Smooth muscle cell (in vitro differentiated cells): ENCODE measurements around the gene ZNF184. TPM values are rescaled to one million over a fixed set of nuclear protein-coding genes. Genes with fewer than 3 reads are reported as not detected.
"Not testable (repeated sequence)": the region's sequence is repeated elsewhere in the genome, so short reads cannot be mapped to it uniquely, and the experiment has no call there.

ENCODE experiments used
- DNase-seq: peaks from one replicate; lab custom pipeline; 2025; ENCODE audit not compliant: unreplicated experiment; lab: John Stamatoyannopoulos, UW
- H2AFZ ChIP-seq: fragments of 200-600 bp; sonication (generic); 2 replicates; pipeline ENCODE4 v1.6.0; 2016; ENCODE audit warnings: antibody characterized with exemption, low read depth, mild to moderate bottlenecking
- H3F3A ChIP-seq: fragments of 200-600 bp; sonication (generic); 2 replicates; pipeline ENCODE4 v1.6.0; 2017; ENCODE audit warnings: antibody characterized with exemption, low read depth
- H3K27ac ChIP-seq: fragments of 200-600 bp; sonication (generic); 2 replicates; pipeline ENCODE4 v1.5.1; 2016; ENCODE audit warnings: low read depth, mild to moderate bottlenecking
- H3K27me3 ChIP-seq: fragments of 200-600 bp; sonication (generic); 2 replicates; pipeline ENCODE4 v1.6.1; 2016; ENCODE audit warnings: low read depth, mild to moderate bottlenecking
- H3K36me3 ChIP-seq: fragments of 200-600 bp; sonication (generic); 2 replicates; pipeline ENCODE4 v1.5.1; 2016; ENCODE audit warnings: low read depth
- H3K4me1 ChIP-seq: fragments of 200-600 bp; sonication (generic); 2 replicates; pipeline ENCODE4 v1.5.1; 2016; ENCODE audit warnings: low read depth
- H3K4me2 ChIP-seq: fragments of 200-600 bp; sonication (generic); 2 replicates; pipeline ENCODE4 v1.6.0; 2016; ENCODE audit warnings: mild to moderate bottlenecking
- H3K4me3 ChIP-seq: fragments of 200-600 bp; sonication (generic); 2 replicates; pipeline ENCODE4 v1.5.1; 2016; ENCODE audit warnings: mild to moderate bottlenecking
- H3K79me2 ChIP-seq: fragments of 200-600 bp; sonication (generic); 2 replicates; pipeline ENCODE4 v1.6.0; 2016; ENCODE audit warnings: low read depth, mild to moderate bottlenecking
- H3K9ac ChIP-seq: fragments of 200-600 bp; sonication (generic); 2 replicates; pipeline ENCODE4 v1.6.0; 2016; ENCODE audit warnings: low read depth
- H3K9me3 ChIP-seq: fragments of 200-600 bp; sonication (generic); replicated peaks from 2 replicates; pipeline ENCODE4 v1.5.1; 2016; ENCODE audit warnings: low read depth
- H4K20me1 ChIP-seq: fragments of 200-600 bp; sonication (generic); 2 replicates; pipeline ENCODE4 v1.6.0; 2016; ENCODE audit warnings: low read depth
- CTCF ChIP-seq: fragments of 200-600 bp; sonication (generic); IDR thresholded peaks from 2 replicates; pipeline ENCODE4 v1.5.1; 2017; ENCODE audit warnings: borderline replicate concordance, mild to moderate bottlenecking, antibody characterized with exemption; ENCODE audit not compliant: insufficient read depth, poor library complexity, severe bottlenecking
- WGBS: methylation state at CpG from one replicate; pipeline ENCODE4 v1.1.7; 2016; ENCODE audit warnings: low lambda C conversion rate; 5-methylcytosine and 5-hydroxymethylcytosine counted together
- polyA plus RNA-seq: library from polyadenylated mRNA; unstranded; fragments of >200 nt; fragmentation: Nextera tagmentation; extraction: Ambion mirVana; gene quantifications from 2 replicates; pipeline ENCODE4 v1.2.1, GENCODE V29; 2016
- total RNA-seq: library from RNA; depleted of rRNA; stranded (reverse); fragments of >200 nt; gene quantifications from 2 replicates; pipeline ENCODE4 v1.2.3, GENCODE V29; 2014

ZNF184 gene
- total and polyA plus RNA-seq, 2 experiments from 2014 or later: 7.8 to 9.9 TPM

GRCh38 chr6:27428966-27429365, 43.9 kb downstream of the ZNF184 start:
- no peaks in the 10 kb centered on the region for H3K9me3 ChIP-seq
- H3K4me3 ChIP-seq: no peak overlapping the region
- no peak overlapping the region for H3K4me2 ChIP-seq
- no peak overlapping the region for H2AFZ ChIP-seq
- no peak overlapping the region for H3K27ac ChIP-seq
- H3K36me3 ChIP-seq: no peaks in the 10 kb centered on the region
- no peaks in the 10 kb centered on the region for H3K27me3 ChIP-seq
- H4K20me1 ChIP-seq: no peaks in the 10 kb centered on the region
- H3K9ac ChIP-seq: no peak overlapping the region
- no peaks in the 10 kb centered on the region for H3K4me1 ChIP-seq
- H3F3A ChIP-seq: no peaks in the 10 kb centered on the region
- WGBS: 89% methylated on average over 2 of the region's 2 CpGs
- DNase-seq: no peak
- TF ChIP-seq CTCF: no peak
- H3K79me2 ChIP-seq: no peaks in the 10 kb centered on the region

- 89% methylated on average over 4 of the region's 4 CpGs for WGBS
- Histone ChIP-seq H3K9ac (no peak overlapping the region), H2AFZ (no peak overlapping the region), H3K9me3 (no peaks in the 10 kb centered on the region), H3K27ac (no peak overlapping the region), H4K20me1 (no peaks in the 10 kb centered on the region), H3K27me3 (no peaks in the 10 kb centered on the region), H3K4me2 (no peak overlapping the region), H3K4me1 (no peaks in the 10 kb centered on the region), H3K36me3 (no peaks in the 10 kb centered on the region), H3K79me2 (no peaks in the 10 kb centered on the region), H3F3A (no peaks in the 10 kb centered on the region), H3K4me3 (no peak overlapping the region)
- TF ChIP-seq CTCF: no peak
- DNase-seq: no peak
Measured at GRCh38 chr6:27428502-27428901, 44.4 kb downstream of the ZNF184 start.

GRCh38 chr6:27426045-27426620, 46.8 kb downstream of the ZNF184 start:
- H3K79me2 ChIP-seq: no peaks in the 10 kb centered on the region
- 83% methylated on average over 4 of the region's 4 CpGs for WGBS
- no peaks in the 10 kb centered on the region for H3K36me3 ChIP-seq
- no peak overlapping the region for H3K4me3 ChIP-seq
- DNase-seq: no peak
- no peaks in the 10 kb centered on the region for H3K27me3 ChIP-seq
- H3K27ac ChIP-seq: no peak overlapping the region
- no peaks in the 10 kb centered on the region for H4K20me1 ChIP-seq
- no peak overlapping the region for H3K9ac ChIP-seq
- no peak overlapping the region for H2AFZ ChIP-seq
- H3K9me3 ChIP-seq: no peaks in the 10 kb centered on the region
- no peak overlapping the region for H3K4me2 ChIP-seq
- no peaks in the 10 kb centered on the region for H3K4me1 ChIP-seq
- no peak for TF ChIP-seq CTCF
- H3F3A ChIP-seq: no peaks in the 10 kb centered on the region

- 95% methylated on average over 15 of the region's 36 CpGs for WGBS
- not testable (repeated sequence) for H3K36me3 ChIP-seq, H3K9me3 ChIP-seq, DNase-seq, H3K4me2 ChIP-seq, H3K27ac ChIP-seq, H4K20me1 ChIP-seq, H3K4me1 ChIP-seq, H3F3A ChIP-seq, H3K79me2 ChIP-seq, H2AFZ ChIP-seq, H3K4me3 ChIP-seq, H3K27me3 ChIP-seq, H3K9ac ChIP-seq
Measured at GRCh38 chr6:27424851-27425250, 48.1 kb downstream of the ZNF184 start.
